ENCODE data around the gene OCIAD1.

GRCh38 chr4:48907706-48908477, 77.0 kb downstream of the OCIAD1 start:
- TF ChIP-seq CTCF (IDR thresholded peaks at IDR 0.05), result no peak
- no peak for TF ChIP-seq POLR2A (IDR thresholded peaks at IDR 0.05)
